D721Med (cell line): Measurements from ENCODE around the gene NPS.

ENCODE experiments used
- DNase-seq: peaks from one replicate; pipeline ENCODE4 v3.0.0; 2011; ENCODE audit warnings: low spot score; ENCODE audit not compliant: insufficient read length
- FAIRE-seq: peaks from 2 replicates; lab custom pipeline; 2011; peaks lifted over from hg19 to GRCh38; lab: Jason Lieb, UNC
- CTCF ChIP-seq: IDR thresholded peaks from 2 replicates; pipeline ENCODE4 v1.5.1; 2012; ENCODE audit warnings: mild to moderate bottlenecking, control low read depth; ENCODE audit not compliant: insufficient read depth; ENCODE audit errors: missing control alignments

Gene NPS

GRCh38 chr10:127534496-127534895 is 14.6 kb upstream of the NPS start:
- no peak for TF ChIP-seq CTCF
- FAIRE-seq (no peak), DNase-seq (no peak)

- no peak for FAIRE-seq
- no peak for TF ChIP-seq CTCF
- no peak for DNase-seq
Observed at GRCh38 chr10:127535802-127536515, 13.2 kb upstream of the NPS start.

- no peak for DNase-seq
- TF ChIP-seq CTCF, result no peak
- FAIRE-seq, result no peak
Observed at GRCh38 chr10:127536972-127537760, 11.9 kb upstream of the NPS start.

- FAIRE-seq (no peak), DNase-seq (no peak)
- no peak for TF ChIP-seq CTCF
Observed at GRCh38 chr10:127537924-127538323, 11.2 kb upstream of the NPS start.

- TF ChIP-seq CTCF, result no peak
- FAIRE-seq (no peak), DNase-seq (no peak)
Observed at GRCh38 chr10:127548022-127548421, 1.1 kb upstream of the NPS start.

- TF ChIP-seq CTCF, result no peak
- FAIRE-seq (no peak), DNase-seq (no peak)
Observed at GRCh38 chr10:127550861-127551260, 1.8 kb downstream of the NPS start.

GRCh38 chr10:127552446-127552845 is 3.3 kb downstream of the NPS start:
- TF ChIP-seq CTCF, result no peak
- FAIRE-seq (no peak), DNase-seq (no peak)
